NCI-H146 (cell line): Measurements from ENCODE around the gene PXMP2.

Experiments used
- DNase-seq: peaks from one replicate; lab custom pipeline; 2025; lab: John Stamatoyannopoulos, UW

Gene PXMP2

GRCh38 chr12:132723015-132723763 lies 35.8 kb downstream of the PXMP2 start:
- no peak for DNase-seq

- no peak for DNase-seq
Observed at GRCh38 chr12:132723764-132724140, 36.4 kb downstream of the PXMP2 start.

- DNase-seq, result no peak
Observed at GRCh38 chr12:132724506-132725241, 37.3 kb downstream of the PXMP2 start.

GRCh38 chr12:132726386-132726785 lies 39.0 kb downstream of the PXMP2 start:
- DNase-seq, result no peak

DNA sequence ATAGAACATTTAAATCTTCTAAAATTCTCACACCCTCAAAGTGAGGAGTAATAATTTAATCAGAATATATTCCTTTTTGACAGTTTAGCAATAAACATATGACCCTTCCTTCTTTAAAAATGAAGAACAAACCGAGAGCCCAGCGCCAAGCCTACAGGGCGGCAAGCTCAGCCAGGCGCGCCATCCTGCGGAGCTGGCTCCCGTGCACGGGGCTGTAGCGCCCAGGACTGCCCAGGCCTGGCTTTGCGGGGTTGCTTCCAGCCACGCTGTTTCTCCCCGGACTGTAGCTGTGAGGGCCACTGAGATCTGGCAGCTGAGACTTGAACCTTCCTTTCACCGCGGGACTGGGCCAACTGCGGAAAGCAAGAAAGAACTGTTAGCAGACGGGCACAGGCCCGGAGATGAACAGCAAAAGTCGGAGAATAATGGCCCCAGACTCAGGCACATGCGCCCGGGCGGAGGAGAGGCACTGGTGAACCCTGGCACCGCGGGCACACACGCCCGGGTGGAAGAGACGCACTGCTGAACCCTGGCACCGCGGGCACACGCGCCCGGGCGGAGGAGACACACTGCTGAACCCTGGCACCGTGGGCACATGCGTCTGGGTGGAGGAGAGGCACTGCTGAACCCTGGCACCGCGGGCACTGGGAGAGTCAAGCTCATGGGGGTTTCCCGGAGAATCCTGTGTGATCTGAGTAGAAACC lies 39.9 kb downstream of the PXMP2 start:
- no peak for DNase-seq

- no peak for DNase-seq
Observed at GRCh38 chr12:132728502-132728901, 41.1 kb downstream of the PXMP2 start.

GRCh38 chr12:132729541-132730320 lies 42.3 kb downstream of the PXMP2 start:
- DNase-seq, result no peak

GRCh38 chr12:132730353-132730752 lies 43.0 kb downstream of the PXMP2 start:
- no peak for DNase-seq

DNA sequence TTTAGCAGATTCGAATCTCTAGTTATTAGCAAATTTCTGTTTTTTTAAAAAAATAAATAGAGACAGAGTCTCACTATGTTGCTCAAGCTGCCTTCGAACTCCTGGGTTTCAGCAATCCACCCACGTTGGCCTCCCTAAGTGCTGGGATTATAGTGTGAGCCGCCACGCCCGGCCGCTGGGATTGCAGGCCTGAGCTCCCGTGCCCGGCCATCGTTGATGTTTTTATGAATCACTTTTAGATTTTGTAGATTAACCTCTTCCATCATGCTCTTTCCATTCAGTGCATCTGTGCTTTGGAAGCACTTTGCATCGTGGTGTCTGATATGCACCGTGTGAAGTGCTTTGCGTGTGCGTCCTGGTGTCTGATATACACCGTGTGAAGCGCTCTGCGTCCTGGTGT lies 44.2 kb downstream of the PXMP2 start:
- DNase-seq, result no peak

DNA sequence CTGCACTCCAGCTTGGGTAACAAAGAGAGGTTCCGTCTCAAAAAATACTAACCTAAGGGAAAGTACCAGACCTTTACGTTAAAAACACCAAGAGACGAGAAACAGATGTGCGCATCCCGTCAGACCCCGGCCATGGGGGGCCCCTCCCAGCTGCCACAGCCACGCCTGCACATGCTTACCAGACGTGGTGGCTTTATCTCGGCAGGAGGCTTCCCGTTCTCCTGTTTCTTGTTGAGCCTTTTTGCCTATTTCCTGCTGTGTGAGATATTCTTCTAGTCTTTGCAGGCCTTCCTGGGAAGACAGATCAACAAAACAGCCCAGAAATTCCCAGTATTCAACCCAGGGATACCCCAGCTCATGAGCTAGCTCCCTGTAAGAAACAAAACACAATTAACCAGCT lies 46.8 kb downstream of the PXMP2 start:
- DNase-seq, result no peak

DNA sequence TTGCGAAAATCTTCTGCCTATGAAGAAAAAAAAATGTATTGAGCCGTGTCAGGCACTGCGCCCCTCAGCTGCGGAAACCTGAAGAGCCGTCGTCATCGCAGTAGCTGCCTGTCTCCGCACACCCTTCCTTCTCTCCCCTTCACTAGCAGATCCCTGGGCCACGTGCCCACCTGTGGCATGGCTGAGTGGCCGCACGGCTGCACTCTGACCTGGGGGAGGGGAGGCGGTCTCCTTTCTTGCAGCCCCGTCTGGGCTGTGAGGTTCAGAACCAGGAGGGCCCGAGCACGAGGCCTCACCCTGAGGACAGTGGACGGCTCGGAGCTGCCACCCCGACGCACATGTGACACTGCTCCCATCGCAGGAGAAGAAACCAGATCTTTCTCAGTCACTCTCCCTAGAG lies 48.1 kb downstream of the PXMP2 start:
- DNase-seq, result no peak

GRCh38 chr12:132736378-132736777 lies 49.0 kb downstream of the PXMP2 start:
- DNase-seq, result no peak

DNA sequence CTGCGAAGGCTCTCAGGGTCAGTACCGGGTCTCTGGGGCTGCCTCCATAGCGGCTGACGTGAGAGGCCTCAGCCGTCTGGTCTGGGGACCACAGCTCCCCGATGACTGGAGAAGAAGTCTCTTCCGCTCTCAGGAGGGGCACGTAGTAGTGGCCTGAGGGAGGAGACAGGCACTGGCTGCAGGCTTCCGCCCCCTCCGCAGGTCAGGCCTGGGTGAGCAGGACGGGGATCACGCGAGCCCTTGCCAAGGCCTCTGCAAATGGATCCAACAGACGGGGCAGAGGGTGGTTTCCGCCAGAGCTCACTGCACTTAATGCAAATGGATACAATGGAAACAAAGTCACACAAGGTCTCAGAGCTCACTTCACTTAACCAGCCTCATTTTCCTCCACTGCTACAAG lies 49.5 kb downstream of the PXMP2 start:
- DNase-seq, result no peak

DNA sequence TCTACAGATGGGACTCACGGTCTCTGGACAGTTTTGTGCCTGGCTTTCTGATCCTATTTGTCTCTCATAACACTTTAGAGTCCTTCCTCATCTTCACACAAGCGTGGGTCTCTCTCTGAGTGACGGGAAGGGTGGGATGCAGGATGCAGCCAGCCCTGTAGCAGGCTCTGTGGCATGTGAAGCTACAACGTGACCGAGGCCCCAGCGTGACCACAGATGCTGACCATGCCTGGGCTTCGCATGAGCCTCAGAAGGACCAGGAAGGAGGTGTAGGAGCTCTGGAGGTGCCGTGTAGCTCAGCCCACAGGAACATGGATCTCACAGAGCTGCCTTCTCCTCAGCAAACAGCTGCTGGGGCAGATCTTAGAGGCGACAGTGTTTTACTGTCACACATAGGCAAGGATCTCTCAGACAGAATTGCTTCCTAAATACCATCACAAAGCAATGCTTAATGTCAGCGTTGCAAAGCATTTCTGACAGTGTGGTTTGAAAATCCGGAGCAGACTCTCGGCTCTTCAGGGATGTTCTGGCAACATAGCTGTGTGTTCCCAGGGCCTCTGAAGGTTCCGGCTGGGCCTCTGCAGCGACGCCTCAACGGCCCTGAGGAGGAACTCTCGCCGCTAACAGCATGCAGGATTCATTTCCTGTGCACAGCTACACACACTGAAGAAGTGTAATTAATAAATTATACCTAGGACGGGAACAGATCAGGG lies 52.4 kb downstream of the PXMP2 start:
- DNase-seq, result no peak

- DNase-seq, result no peak
Observed at GRCh38 chr12:132740313-132740646, 52.9 kb downstream of the PXMP2 start.

GRCh38 chr12:132740652-132741051 lies 53.3 kb downstream of the PXMP2 start:
- DNase-seq, result no peak

GRCh38 chr12:132741620-132742019 lies 54.2 kb downstream of the PXMP2 start:
- no peak for DNase-seq

GRCh38 chr12:132743831-132744230 lies 56.4 kb downstream of the PXMP2 start:
- DNase-seq, result no peak

DNA sequence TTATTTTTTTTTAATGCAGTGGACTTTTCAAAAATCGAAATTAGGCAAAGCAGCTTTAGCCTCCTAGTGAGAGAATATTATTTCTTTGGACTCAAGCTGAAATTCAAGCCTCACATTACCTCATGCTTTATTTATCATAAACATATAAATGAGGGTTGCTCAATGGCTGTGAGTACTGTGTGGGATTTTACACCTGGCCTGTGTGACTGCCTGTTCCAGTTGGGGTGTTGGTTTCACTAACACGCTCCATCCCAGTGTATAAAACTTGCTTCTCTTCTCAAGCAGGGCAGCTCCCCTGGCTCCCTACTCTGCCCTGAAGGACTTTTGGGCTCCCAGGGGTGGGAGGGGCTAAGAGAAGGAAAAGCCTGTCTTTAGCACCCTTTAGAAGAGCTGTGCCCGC lies 59.2 kb downstream of the PXMP2 start:
- DNase-seq, result no peak

GRCh38 chr12:132747395-132747794 lies 60.0 kb downstream of the PXMP2 start:
- DNase-seq, result no peak

- no peak for DNase-seq
Observed at GRCh38 chr12:132747896-132748295, 60.5 kb downstream of the PXMP2 start.

DNA sequence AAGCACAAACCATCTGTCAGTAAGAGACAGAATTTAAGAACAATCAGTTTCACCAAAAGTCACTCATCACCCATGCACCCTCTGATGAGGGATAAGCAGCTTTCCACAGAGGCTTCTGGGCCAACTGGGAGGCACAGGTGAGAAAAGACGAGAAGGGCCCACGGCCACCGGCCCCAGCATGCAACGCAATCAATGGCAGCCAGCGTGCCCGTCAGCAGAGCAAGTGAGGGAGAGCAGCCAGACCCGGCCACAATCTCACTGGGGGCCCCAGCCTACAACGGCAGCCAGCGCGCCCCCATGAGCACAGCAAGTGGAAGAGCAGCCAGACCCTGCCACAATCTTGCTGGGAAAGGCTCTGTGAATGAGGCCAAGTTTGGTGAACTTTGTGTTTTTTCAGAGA lies 60.9 kb downstream of the PXMP2 start:
- DNase-seq, result no peak
